H9 (cell line): ENCODE data around the gene RPUSD3. TPM values are rescaled to one million over a fixed set of nuclear protein-coding genes. Genes with fewer than 3 reads are reported as not detected.

Source experiments
- DNase-seq: peaks from one replicate; pipeline ENCODE4 v3.0.0-alpha.2; 2017
- H2AFZ ChIP-seq: one replicate; pipeline ENCODE4 v1.6.1; 2013; ENCODE audit warnings: mild to moderate bottlenecking, low read length, control low read depth, moderate library complexity
- H2AK5ac ChIP-seq: 2 replicates; pipeline ENCODE4 v1.6.1; 2013; ENCODE audit warnings: low read length, control low read depth, mixed read lengths; ENCODE audit not compliant: insufficient read length
- H2BK120ac ChIP-seq: one replicate; pipeline ENCODE4 v1.6.1; 2013; ENCODE audit warnings: low read depth, mild to moderate bottlenecking, low read length, control low read depth, inconsistent platforms; ENCODE audit not compliant: poor library complexity, severe bottlenecking
- H2BK12ac ChIP-seq: 2 replicates; pipeline ENCODE4 v1.6.1; 2013; ENCODE audit warnings: low read length, control low read depth, mixed read lengths, low read depth; ENCODE audit not compliant: insufficient read length
- H2BK15ac ChIP-seq: 2 replicates; pipeline ENCODE4 v1.6.1; 2013; ENCODE audit warnings: low read depth, low read length, control low read depth
- H2BK20ac ChIP-seq: one replicate; pipeline ENCODE4 v1.6.1; 2013; ENCODE audit warnings: low read depth, mild to moderate bottlenecking, low read length, control low read depth, inconsistent platforms; ENCODE audit not compliant: poor library complexity, severe bottlenecking
- H2BK5ac ChIP-seq: 2 replicates; pipeline ENCODE4 v1.6.1; 2013; ENCODE audit warnings: low read length, control low read depth, mixed read lengths; ENCODE audit not compliant: insufficient read length
- H3K14ac ChIP-seq: 2 replicates; pipeline ENCODE4 v1.6.1; 2013; ENCODE audit warnings: low read length, control low read depth; ENCODE audit not compliant: insufficient read depth
- H3K18ac ChIP-seq: 2 replicates; pipeline ENCODE4 v1.6.1; 2013; ENCODE audit warnings: low read depth, mild to moderate bottlenecking, mixed read lengths, low read length, control low read depth; ENCODE audit not compliant: insufficient read length
- H3K23ac ChIP-seq: 2 replicates; pipeline ENCODE4 v1.6.1; 2013; ENCODE audit warnings: low read length, control low read depth, mixed read lengths, low read depth; ENCODE audit not compliant: insufficient read length
- H3K23me2 ChIP-seq: 2 replicates; pipeline ENCODE4 v1.6.1; 2013; ENCODE audit warnings: low read depth, mild to moderate bottlenecking, mixed read lengths, low read length, control low read depth; ENCODE audit not compliant: insufficient read length, poor library complexity, severe bottlenecking
- H3K27ac ChIP-seq: 2 replicates; pipeline ENCODE4 v1.5.1; 2013; ENCODE audit warnings: low read length, control low read depth, mixed read lengths, low read depth; ENCODE audit not compliant: insufficient read length
- H3K27me3 ChIP-seq: 2 replicates; pipeline ENCODE4 v1.6.1; 2013; ENCODE audit warnings: low read length, control low read depth, inconsistent platforms; ENCODE audit not compliant: insufficient read depth
- H3K4ac ChIP-seq: 2 replicates; pipeline ENCODE4 v1.6.1; 2013; ENCODE audit warnings: low read depth, mild to moderate bottlenecking, control low read depth, inconsistent platforms, low read length, moderate library complexity
- H3K4me1 ChIP-seq: 2 replicates; pipeline ENCODE4 v1.6.1; 2013; ENCODE audit warnings: low read length, control low read depth, inconsistent platforms; ENCODE audit not compliant: insufficient read depth
- H3K4me2 ChIP-seq: 2 replicates; pipeline ENCODE4 v1.6.1; 2013; ENCODE audit warnings: low read length, control low read depth, mixed read lengths; ENCODE audit not compliant: insufficient read length, insufficient read depth
- H3K56ac ChIP-seq: 2 replicates; pipeline ENCODE4 v1.6.1; 2013; ENCODE audit warnings: low read depth, mild to moderate bottlenecking, mixed read lengths, low read length, control low read depth; ENCODE audit not compliant: insufficient read length
- H3K79me1 ChIP-seq: 2 replicates; pipeline ENCODE4 v1.6.1; 2013; ENCODE audit warnings: low read depth, mild to moderate bottlenecking, moderate library complexity, low read length, control low read depth, inconsistent platforms; ENCODE audit not compliant: insufficient read depth, poor library complexity, severe bottlenecking
- H3K79me2 ChIP-seq: 2 replicates; pipeline ENCODE4 v1.6.1; 2013; ENCODE audit warnings: low read length, control low read depth, inconsistent platforms; ENCODE audit not compliant: insufficient read depth
- H3K9ac ChIP-seq: 2 replicates; pipeline ENCODE4 v1.6.1; 2013; ENCODE audit warnings: low read length, control low read depth, mixed read lengths; ENCODE audit not compliant: insufficient read length; ENCODE audit errors: extremely low read depth
- H3K9me3 ChIP-seq: one replicate; pipeline ENCODE4 v1.6.1; 2013; ENCODE audit warnings: low read depth, low read length, inconsistent platforms; ENCODE audit not compliant: control insufficient read depth
- H3T11ph ChIP-seq: one replicate; pipeline ENCODE4 v1.6.1; 2013; ENCODE audit warnings: mild to moderate bottlenecking, low read length, control low read depth, inconsistent platforms
- H4K20me1 ChIP-seq: one replicate; pipeline ENCODE4 v1.6.1; 2013; ENCODE audit not compliant: control insufficient read depth, insufficient read length, insufficient read depth
- H4K5ac ChIP-seq: 2 replicates; pipeline ENCODE4 v1.6.1; 2013; ENCODE audit warnings: low read depth, mild to moderate bottlenecking, mixed read lengths, low read length, control low read depth; ENCODE audit not compliant: insufficient read length
- H4K8ac ChIP-seq: replicated peaks from 2 replicates; pipeline ENCODE4 v1.6.1; 2013; ENCODE audit warnings: low read length, control low read depth, mixed read lengths, low read depth; ENCODE audit not compliant: insufficient read length
- H4K91ac ChIP-seq: 2 replicates; pipeline ENCODE4 v1.6.1; 2013; ENCODE audit warnings: low read depth, mild to moderate bottlenecking, moderate library complexity, mixed read lengths, low read length, control low read depth; ENCODE audit not compliant: insufficient read length
- H3K27ac Mint-ChIP-seq, 3 experiments: 2 replicates in 2 of 3; 3 replicates in 1 of 3; pipeline ENCODE4 v1.8.0; 2020 to 2021; ENCODE audit warnings: mixed read lengths in 3 of 3, mild to moderate bottlenecking in 1 of 3, moderate library complexity in 1 of 3
- H3K27me3 Mint-ChIP-seq: 2 replicates; pipeline ENCODE4 v1.8.0; 2021; ENCODE audit warnings: low read depth, mild to moderate bottlenecking, moderate library complexity, mixed read lengths
- H3K36me3 Mint-ChIP-seq, 3 experiments: 2 replicates in 2 of 3; 3 replicates in 1 of 3; pipeline ENCODE4 v1.8.0; 2020 to 2021; ENCODE audit warnings: low read depth in 3 of 3, mixed read lengths in 3 of 3; ENCODE audit not compliant: insufficient read depth in 1 of 3
- H3K4me1 Mint-ChIP-seq, 2 experiments: 2 replicates each; pipeline ENCODE4 v1.8.0; 2020; ENCODE audit warnings: mixed read lengths in 2 of 2
- H3K4me3 Mint-ChIP-seq, 2 experiments: 2 replicates in 1 of 2; 3 replicates in 1 of 2; pipeline ENCODE4 v1.8.0; 2020 to 2021; ENCODE audit warnings: mild to moderate bottlenecking in 2 of 2, mixed read lengths in 2 of 2, moderate library complexity in 1 of 2
- H3K9me3 Mint-ChIP-seq, 2 experiments: 2 replicates in 1 of 2; 3 replicates in 1 of 2; pipeline ENCODE4 v1.8.0; 2020; ENCODE audit warnings: mild to moderate bottlenecking in 2 of 2, mixed read lengths in 2 of 2, moderate library complexity in 1 of 2
- CTCF ChIP-seq: fragments of 200-600 bp; sonication (generic); conservative IDR thresholded peaks from 3 replicates; pipeline ENCODE4 v1.8.0; 2021; ENCODE audit warnings: antibody characterized with exemption, mild to moderate bottlenecking
- WGBS: extraction: QIAGEN DNeasy Blood & Tissue Kit; methylation state at CpG from one replicate; pipeline ENCODE4 v1.1.7; 2013; ENCODE audit warnings: missing lambda C conversion rate, low lambda C conversion rate, mixed read lengths; ENCODE audit not compliant: insufficient read length; ENCODE audit errors: extremely low coverage; 5-methylcytosine and 5-hydroxymethylcytosine counted together
- total RNA-seq: library from RNA; stranded (reverse); gene quantifications from 2 replicates; pipeline ENCODE4 v1.2.1, GENCODE V29; 2021

The RPUSD3 gene
- total RNA-seq, 1 experiment from 2014 or later = 59.5 TPM

DNA sequence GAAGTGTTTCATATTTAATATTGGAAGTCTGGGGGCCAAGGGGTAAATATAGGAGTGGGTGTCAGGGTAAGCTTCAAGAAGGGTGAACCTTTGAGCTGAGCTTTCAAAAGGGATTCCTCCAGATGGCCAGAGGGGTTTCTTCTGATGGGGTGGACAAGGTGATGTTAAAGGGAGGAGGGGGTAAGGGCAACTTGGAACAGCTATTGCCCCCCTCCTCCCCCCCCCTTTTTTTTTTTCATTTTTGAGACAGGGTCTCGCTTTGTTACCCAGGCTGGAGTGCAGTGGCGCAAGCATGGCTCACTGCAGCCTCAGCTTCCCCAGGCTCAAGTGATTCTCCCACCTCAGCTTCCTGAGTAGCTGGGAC is 35.8 kb downstream of the RPUSD3 start:
- Histone ChIP-seq H2BK20ac (no peak overlapping the region), H3K14ac (no peak overlapping the region), H3K27ac (no peak overlapping the region), H4K8ac (no peak overlapping the region), H3K9ac (no peak overlapping the region), H2BK12ac (no peak overlapping the region), H2BK5ac (no peak overlapping the region), H3T11ph (no peak overlapping the region), H3K27me3 (no peaks in the 10 kb centered on the region), H3K18ac (no peak overlapping the region), H2AK5ac (no peak overlapping the region), H3K79me2 (no peaks in the 10 kb centered on the region), H3K23ac (no peak overlapping the region), H3K56ac (no peak overlapping the region), H4K5ac (no peak overlapping the region), H2BK120ac (no peak overlapping the region), H3K79me1 (no peaks in the 10 kb centered on the region), H3K23me2 (peaks cover 7% of the 10 kb centered on the region), H2AFZ (no peak overlapping the region), H3K4ac (no peak overlapping the region), H3K9me3 (no peaks in the 10 kb centered on the region), H2BK15ac (no peak overlapping the region), H4K20me1 (no peaks in the 10 kb centered on the region), H3K4me2 (no peak overlapping the region), H4K91ac (no peak overlapping the region), H3K4me1 (no peaks in the 10 kb centered on the region)
- WGBS = no CpG with 5 or more reads among the region's 2 CpGs
- no peak for DNase-seq
- peaks cover 20 to 23% of the 10 kb centered on the region in 2 experiments for H3K4me1 Mint-ChIP-seq
- H3K4me3 Mint-ChIP-seq = no peak overlapping the region
- H3K27me3 Mint-ChIP-seq = peaks cover 16% of the 10 kb centered on the region
- H3K27ac Mint-ChIP-seq = no peak overlapping the region
- H3K36me3 Mint-ChIP-seq = peaks cover 25 to 40% (median 37%) of the 10 kb centered on the region in 3 experiments; a peak in 6 of 7 replicates
- no peaks in the 10 kb centered on the region for H3K9me3 Mint-ChIP-seq
- no peak for TF ChIP-seq CTCF
